ENCODE results near the gene AVPR2.

The AVPR2 gene

DNA sequence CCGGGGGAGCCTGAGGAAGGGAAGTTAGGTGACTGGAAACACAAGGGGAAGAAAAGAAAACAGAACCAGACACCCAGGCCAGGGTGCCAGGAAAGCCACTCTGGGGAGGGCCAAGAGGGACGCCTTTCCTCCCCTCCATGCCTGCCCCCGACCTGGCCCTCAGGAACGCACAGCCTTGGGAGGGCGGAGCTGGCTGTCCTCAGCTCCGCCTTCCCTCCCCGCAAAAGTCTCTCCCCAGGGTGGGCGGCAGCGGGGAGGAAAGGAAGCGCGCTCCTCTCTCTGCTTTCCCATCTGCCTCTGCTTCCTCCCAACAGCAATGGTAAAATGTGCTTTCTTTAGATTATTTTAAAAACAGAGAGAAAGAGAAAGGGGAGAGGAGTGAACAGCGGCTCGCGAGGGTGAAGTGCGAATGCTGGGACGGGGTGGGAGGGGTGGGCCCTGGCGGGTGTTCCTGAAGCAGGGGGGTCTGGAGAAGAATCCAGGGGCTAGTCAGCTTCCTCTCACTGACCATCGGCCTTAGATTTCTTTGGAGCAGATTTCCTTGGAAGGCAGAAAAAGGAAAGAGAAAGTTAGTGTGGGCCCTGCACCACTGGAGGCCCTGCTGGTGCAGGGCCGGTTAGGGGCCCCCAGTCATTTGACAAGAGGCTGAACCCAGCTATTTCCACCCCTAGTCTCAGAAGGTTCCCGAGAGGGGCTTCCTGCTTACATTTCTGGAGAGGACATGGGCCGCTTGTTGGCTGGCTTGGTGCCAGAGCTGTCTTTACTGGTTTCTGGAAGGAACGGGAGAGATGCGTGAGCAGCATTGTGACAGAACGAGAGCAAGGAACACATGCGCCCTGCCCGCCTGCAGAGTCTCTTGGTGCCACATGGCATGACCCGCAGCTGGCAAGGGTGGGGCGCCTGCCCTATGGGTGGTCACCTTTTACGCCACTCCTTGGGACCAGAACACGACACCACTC is 44.7 kb downstream of the AVPR2 start:
- DNase-seq (ENCODE audit: low read depth in 2 of 3, low spot score in 2 of 3), result no peak

DNA sequence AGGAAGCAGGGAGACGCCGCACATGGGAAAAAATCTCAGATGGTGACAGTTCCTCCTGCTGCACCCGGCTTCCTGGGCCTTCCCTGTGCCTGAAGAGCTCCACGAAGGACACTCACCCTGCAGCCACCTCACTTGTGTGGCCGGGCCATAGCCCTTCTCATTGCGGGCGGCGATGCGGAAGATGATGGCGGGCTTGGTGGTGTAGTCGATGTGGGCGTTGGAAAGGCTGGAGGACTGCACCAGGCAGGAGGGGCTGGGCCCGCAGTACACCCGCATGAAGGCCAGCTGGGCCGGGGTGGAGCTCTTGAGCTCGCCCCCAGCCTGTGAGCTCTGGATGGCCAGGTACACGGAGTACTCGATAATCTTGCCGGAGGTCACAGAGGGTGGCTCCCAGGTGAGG is 45.7 kb downstream of the AVPR2 start:
- no peak for DNase-seq (ENCODE audit: low read depth in 2 of 3, low spot score in 2 of 3)

DNA sequence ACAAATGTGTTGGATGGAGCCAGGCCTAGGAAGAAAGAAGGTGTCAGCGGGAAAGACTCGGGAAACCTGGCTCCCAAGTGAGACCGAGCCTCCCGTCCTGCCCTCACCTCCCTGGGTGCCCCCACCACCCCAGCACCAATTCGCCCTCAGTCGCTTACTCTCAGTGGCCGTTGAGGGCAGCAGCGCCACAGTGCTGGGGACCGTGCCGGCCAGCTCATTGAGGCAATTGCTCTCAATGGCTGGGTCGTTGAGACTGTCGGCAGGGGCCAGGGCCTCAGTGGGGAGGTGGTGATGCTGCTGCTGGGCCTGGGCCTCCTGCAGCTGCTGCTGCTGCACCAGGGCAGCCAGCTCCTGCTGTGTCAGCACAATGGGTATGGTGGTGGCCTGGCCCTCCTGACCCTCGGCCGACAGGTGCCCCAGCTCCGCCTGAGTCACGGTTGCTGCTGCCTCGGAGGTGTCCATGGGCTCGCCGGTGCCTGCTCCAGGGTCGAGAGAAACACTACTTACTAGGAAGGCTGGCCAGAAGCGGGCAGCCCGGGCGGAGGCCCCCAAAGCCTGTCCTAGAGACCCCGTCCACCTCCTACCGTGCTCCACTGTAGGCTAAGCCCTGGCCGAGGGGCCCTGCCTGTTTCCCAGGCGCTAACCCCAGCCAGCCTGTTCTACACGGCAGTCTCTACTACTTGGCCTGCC is 47.4 kb downstream of the AVPR2 start:
- no peak for DNase-seq (ENCODE audit: low read depth in 2 of 3, low spot score in 2 of 3)

DNA sequence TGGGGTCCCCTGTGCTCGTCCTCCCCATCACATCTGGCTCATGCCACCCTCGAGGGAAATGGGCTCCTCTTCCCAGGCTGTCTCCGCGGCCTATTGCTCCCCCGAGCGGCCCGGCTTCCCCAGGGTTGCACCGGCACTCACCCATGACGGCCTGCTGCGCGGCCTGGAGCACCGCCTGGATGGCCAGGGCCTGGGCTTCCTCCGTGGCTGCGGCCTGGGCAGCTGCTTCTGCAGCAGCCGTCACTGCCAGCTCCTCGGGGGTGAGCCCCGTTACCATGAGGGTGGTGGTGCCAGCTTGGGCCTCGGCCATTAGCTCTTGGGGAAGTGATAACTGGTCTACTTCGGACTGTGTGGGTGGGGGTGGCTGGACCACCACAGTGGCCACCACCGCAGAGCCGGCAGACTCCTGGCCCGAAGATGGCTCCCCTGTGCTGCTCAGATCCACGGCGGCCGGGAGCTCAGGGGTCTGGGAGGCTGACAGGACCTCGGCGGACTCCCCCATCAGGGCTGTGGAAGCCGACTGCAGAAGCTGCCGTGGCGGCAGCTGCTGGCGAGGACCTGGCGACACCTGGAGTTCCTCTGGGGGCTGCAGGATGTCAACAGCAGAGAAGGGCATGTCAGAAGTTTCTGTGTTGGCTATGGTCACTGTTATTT is 48.0 kb downstream of the AVPR2 start:
- DNase-seq (ENCODE audit: low read depth in 2 of 3, low spot score in 2 of 3), result no peak

DNA sequence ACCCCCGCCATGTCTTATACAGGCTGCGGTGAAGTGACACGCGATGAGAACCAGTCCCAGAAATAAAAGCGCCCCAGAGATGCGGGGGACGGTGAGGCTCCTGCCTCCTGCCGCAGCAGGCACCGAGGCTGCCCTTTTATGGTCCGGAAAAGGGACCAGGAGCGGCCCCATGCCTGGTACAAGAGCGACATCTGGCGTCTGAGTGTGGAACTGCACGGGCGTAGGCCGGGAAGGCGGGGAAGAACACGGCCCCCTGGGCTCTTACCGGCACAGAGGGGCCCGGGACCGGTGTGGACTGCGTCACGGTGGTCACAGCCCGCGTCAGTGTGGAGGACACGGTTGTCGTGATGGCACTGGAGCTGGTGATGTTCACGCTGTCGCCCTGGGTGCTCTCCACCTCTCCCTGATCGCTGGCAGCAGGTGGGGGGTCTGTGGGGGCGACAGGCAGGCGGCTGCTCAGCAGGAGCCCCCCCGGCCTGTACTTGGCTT is 48.9 kb downstream of the AVPR2 start:
- DNase-seq (ENCODE audit: low read depth in 2 of 3, low spot score in 2 of 3), result peak; percentile 57 to 91 (median 64)

DNA sequence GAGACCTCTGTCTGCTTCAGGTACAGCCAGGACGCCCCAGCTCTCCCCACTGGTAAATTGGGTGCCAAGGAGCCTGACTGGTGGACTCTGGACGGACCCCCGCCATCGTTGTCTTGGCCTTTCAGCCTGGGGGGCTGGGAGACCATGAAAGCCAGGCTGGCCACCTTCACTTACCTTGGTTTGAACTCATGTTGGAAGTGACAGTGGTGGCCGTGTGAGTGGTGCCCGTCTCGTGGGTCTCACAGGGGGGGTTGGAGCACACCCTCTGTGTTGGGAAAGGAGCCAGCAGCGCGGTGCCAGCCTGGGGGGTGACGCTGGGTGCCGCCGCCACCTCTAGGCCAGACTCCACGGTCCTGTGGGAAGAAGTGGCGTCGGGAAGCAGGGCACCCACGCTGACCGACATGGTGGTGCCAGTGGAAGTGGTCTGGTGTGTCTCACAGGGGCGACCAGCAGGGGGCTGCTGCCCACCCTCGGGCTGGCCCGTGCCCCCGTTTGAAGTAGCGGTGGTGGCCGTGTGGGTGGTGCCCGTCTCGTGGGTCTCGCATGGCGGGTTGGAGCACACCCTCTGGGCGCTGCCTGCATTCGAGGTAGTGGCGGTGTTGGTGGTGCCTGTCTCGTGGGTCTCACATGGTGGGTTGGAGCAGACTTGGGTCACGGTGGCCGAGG is 49.6 kb downstream of the AVPR2 start:
- no peak for DNase-seq (ENCODE audit: low read depth in 2 of 3, low spot score in 2 of 3)

DNA sequence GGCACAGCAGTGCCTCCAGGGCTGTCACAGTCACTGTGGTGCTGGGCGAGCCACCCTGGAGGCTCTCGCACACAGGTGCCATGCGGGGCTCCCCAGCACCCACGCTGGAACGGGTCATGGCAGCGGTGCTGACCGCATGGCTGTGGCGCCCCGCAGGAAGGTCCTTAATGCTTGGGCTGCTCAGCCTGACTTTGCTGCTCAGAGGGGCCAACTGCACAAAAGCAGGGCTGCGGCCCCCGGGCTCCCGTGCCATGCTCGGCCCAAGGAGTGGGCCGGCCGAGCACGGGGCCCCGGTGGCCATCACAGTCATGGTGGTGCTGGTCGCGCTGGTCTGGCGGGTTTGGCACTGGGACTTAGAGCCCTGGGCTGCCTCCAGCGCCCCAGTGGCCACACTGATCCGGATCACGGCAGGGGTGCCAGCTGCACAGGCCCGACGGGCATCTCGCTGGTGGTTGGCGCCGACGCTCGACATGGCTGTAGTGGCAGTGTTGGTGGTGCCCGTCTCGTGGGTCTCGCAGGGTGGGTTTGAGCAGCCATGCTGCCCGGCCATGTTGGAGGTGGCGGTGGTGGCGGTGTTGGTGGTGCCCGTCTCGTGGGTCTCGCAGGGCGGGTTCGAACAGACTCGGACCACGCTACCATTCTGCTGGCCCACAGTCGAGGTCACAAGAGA is 50.2 kb downstream of the AVPR2 start:
- DNase-seq (ENCODE audit: low read depth in 2 of 3, low spot score in 2 of 3), result no peak

DNA sequence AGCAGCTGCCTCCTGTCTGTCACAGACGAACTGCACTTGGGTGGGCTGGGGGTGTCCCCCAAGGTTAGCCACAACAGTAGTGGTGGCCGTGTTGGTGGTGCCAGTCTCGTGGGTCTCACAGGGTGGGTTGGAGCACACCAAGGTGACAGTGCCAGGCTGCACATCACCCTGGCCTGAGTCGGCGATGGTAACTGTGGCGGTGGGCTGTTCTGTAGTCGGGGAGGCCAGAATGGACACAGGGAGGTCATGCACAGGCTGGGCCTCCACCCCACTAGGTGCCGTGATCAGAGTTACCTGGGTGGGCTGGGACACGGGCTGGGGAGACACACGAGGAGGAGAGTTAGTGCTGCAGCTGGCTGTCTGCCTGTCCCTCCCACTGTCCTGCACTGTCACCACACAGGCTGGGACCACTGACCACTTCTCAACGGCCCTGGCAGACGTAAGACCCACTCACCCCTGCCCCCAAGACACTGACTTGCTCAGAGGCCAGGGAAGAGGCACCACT is 50.8 kb downstream of the AVPR2 start:
- no peak for DNase-seq (ENCODE audit: low read depth in 2 of 3, low spot score in 2 of 3)

DNA sequence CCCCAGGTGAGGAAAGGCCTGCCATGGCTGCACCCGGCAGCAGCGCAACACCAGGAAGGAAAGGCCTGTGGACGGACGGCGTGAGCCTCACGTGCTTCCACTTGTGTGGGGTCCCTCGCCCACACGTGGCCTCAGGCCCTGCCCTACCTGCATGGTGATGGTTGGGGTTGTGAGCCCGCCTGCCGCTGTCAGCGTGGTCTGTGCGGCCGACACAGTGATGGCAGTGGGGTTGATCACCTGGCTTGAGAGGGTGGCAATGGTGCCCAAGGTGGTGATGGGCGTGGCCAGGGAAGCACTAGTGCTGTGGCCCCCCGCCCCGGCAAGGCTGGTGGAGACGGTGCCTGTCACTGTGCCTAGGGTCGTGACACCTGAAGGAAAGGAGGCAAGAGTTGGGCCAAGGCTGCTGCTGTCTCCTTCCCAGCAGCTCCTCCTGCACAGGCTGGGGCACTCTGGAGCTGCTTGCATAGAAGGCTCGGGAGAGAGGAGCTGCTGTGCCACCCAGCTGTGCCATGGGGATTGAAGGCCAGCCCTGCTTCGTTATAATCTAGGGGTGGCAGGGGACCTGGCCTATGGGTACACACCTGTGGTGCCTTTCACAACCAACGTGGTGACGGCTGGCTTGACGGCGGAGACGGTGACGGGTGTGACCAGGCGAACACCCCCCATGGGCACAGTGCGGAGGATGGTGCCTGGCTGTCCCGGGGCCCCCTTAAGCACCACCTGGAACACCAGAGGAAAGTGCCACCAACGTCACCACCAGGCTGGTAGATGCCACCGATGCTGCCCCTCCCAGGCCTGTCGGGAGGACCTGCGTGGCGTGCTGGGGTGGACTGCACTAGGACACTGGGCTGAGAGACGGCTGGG is 51.8 kb downstream of the AVPR2 start:
- no peak for DNase-seq (ENCODE audit: low read depth in 2 of 3, low spot score in 2 of 3)
